NCI-H2107 treated with DMSO at 0.1 percent for 48 hours (cell line): ENCODE measurements around the gene CNPY2.

Experiments used
- DNase-seq: peaks from one replicate; lab custom pipeline; 2025; ENCODE audit not compliant: unreplicated experiment; lab: John Stamatoyannopoulos, UW

The CNPY2 gene

GRCh38 chr12:56260380-56260779 is 55.4 kb downstream of the CNPY2 start:
- DNase-seq: no peak
